Neural progenitor cell (in vitro differentiated cells): Measurements from ENCODE around the gene HAPSTR1.

Experiments used
- EZH2 ChIP-seq: fragments of 200-600 bp; sonication (generic); IDR thresholded peaks from 2 replicates; pipeline ENCODE4 v1.6.1; 2017; ENCODE audit warnings: antibody characterized with exemption, mild to moderate bottlenecking, moderate library complexity
- TF ChIP-seq, protein P1 (sequence below): fragments of 200-600 bp; sonication (generic); IDR thresholded peaks from 2 replicates; pipeline ENCODE4 v1.5.1; 2017; ENCODE audit warnings: antibody characterized with exemption, mild to moderate bottlenecking

DNA sequence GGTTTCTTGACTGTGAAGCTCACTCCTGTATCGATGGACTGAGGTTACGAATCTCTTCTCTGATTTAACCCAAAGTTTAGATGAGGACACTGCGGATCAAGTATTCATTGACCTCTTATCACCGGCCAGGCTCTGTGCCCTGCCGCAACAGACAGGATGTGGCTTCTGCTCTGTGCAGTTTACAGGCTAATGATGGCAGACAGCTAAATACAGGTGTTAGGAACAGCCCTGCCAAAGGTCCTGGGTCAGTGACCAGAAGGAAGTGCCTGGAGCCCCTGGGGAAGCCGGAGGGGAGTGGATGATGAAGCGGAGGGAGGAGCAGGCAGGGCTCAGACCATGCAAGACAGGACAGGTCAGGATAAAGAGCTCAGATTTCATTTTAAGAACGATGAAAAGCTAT, 44.4 kb downstream of the HAPSTR1 start:
- TF ChIP-seq, protein P1, sequence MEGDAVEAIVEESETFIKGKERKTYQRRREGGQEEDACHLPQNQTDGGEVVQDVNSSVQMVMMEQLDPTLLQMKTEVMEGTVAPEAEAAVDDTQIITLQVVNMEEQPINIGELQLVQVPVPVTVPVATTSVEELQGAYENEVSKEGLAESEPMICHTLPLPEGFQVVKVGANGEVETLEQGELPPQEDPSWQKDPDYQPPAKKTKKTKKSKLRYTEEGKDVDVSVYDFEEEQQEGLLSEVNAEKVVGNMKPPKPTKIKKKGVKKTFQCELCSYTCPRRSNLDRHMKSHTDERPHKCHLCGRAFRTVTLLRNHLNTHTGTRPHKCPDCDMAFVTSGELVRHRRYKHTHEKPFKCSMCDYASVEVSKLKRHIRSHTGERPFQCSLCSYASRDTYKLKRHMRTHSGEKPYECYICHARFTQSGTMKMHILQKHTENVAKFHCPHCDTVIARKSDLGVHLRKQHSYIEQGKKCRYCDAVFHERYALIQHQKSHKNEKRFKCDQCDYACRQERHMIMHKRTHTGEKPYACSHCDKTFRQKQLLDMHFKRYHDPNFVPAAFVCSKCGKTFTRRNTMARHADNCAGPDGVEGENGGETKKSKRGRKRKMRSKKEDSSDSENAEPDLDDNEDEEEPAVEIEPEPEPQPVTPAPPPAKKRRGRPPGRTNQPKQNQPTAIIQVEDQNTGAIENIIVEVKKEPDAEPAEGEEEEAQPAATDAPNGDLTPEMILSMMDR: no peak
- TF ChIP-seq EZH2: no peak
